ENCODE measurements around the gene PBX1.

DNA sequence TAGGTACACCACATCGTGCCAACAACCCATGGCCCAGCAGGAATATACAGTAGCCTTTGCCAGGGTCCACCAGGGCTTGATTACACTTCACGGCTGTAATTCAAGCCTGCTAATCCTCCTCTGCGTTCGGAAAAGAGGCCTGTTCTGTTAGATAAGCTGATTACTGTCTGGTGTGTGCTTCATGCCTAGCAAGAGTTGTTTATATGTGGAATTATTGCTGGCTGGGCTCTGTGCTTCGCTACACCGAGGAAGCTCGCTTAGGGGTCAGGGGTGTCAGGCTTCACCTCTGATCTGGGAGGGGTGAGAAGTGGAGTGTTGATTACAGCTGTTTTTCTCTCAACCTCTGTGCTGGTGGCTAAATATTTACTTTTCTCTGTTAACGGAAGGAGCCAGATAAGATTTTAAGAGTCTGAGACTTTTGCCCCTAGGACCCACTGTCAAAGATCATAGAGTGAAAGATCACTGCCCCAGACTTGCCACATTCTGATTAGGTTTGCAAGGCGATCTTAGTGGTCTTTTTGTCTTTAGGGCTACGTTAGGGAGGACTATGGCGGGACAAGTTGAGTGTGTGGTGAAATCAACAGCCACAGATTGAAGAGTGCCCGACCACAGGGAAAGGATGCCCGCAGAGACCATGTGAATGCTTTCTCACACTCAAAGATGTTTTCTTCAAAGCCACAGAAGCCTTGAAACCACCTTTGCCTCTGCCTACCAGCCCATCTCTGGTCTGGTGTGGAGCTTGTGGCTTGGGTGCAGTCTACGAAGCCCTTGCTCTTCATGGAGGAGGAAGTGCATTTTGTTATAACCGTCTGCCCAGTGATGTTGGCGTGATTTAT, 216.1 kb downstream of the PBX1 start:
- TF ChIP-seq POLR2A (IDR thresholded peaks at IDR 0.05; ENCODE audit: low read depth, low read length) (no peak), TAF1 (IDR thresholded peaks at IDR 0.05; ENCODE audit: low read depth, low read length) (no peak)

All from GM12891 (cell line).